ENCODE data around the gene TTLL3. TPM values are rescaled to one million over a fixed set of nuclear protein-coding genes. Genes with fewer than 3 reads are reported as not detected.

The TTLL3 gene
- total and polyA plus RNA-seq, 2 of the 8 experiments (the other 6 are each of a cell fraction or from before 2014, with no cell fraction given) = 5.9 to 8.9 TPM

DNA sequence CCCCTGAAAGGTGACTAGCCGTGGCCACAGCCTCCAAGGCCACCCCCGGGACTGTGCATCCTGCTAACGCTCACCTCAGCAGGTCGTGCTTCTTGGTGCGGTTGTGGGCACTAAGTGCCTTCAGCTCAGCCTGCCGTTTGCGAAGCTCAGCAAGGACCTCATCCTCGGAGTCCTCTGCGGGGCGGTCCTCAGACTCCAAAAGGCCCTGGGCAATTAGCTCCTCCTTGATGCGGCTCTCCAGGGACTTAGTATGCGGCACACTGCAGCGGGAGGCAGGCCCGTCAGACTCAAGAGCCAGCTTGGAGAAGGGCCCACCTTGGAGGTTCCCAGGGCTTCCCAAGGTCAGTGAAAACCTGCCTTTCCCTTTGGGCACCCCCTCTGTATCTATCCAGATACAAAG is 26.1 kb upstream of the TTLL3 start (continued):
- TF ChIP-seq, protein P1, sequence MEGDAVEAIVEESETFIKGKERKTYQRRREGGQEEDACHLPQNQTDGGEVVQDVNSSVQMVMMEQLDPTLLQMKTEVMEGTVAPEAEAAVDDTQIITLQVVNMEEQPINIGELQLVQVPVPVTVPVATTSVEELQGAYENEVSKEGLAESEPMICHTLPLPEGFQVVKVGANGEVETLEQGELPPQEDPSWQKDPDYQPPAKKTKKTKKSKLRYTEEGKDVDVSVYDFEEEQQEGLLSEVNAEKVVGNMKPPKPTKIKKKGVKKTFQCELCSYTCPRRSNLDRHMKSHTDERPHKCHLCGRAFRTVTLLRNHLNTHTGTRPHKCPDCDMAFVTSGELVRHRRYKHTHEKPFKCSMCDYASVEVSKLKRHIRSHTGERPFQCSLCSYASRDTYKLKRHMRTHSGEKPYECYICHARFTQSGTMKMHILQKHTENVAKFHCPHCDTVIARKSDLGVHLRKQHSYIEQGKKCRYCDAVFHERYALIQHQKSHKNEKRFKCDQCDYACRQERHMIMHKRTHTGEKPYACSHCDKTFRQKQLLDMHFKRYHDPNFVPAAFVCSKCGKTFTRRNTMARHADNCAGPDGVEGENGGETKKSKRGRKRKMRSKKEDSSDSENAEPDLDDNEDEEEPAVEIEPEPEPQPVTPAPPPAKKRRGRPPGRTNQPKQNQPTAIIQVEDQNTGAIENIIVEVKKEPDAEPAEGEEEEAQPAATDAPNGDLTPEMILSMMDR (IDR thresholded peaks at IDR 0.05; ENCODE audit: control extremely low read depth in 1 of 3, insufficient read depth in 1 of 3, low read depth in 1 of 3, low read length in 3 of 3) = no peak
- TF ChIP-seq EZH2 (IDR thresholded peaks at IDR 0.05; ENCODE audit: low read depth, low read length, severe bottlenecking) = no peak
- no peak for TF ChIP-seq HDAC2 (IDR thresholded peaks at IDR 0.05; ENCODE audit: borderline replicate concordance in 1 of 2, low read depth in 2 of 2, low read length in 2 of 2)
- TF ChIP-seq GTF2F1 (IDR thresholded peaks at IDR 0.05; ENCODE audit: borderline replicate concordance, low read depth, low read length) = no peak
- no peak for TF ChIP-seq CHD1 (IDR thresholded peaks at IDR 0.05; ENCODE audit: low read depth, low read length)
- no peak for TF ChIP-seq ASH2L (IDR thresholded peaks at IDR 0.05; ENCODE audit: low read length)

Data from H1 (cell line).